B cell (primary cell): ENCODE results near the gene NUP210L. TPM values are rescaled to one million over a fixed set of nuclear protein-coding genes. Genes with fewer than 3 reads are reported as not detected.

Source experiments
- ATAC-seq: fragments of 200-7000 bp; cut with Tn5 transposase; one replicate; pipeline ENCODE4 v1.10.0; 2021; ENCODE audit warnings: low read depth, mild to moderate bottlenecking, moderate number of reproducible peaks, moderate library complexity
- CTCF ChIA-PET: fragments of 350-600 bp; sonication (Branson Sonifier 250); formaldehyde crosslinking; loops from one replicate; lab custom pipeline; 2021; ENCODE audit warnings: antibody characterized with exemption, inconsistent platforms; lab: Charles Lee
- POLR2A ChIA-PET: fragments of 350-600 bp; sonication (Branson Sonifier 250); formaldehyde crosslinking; loops from one replicate; lab custom pipeline; 2021; ENCODE audit warnings: antibody characterized with exemption; lab: Charles Lee
- DNase-seq: peaks from one replicate; pipeline ENCODE4 v3.0.0; 2013
- H2AFZ ChIP-seq: 2 replicates; pipeline ENCODE4 v1.6.1; 2012; ENCODE audit warnings: mild to moderate bottlenecking, low read depth, low read length; ENCODE audit not compliant: insufficient read depth, poor library complexity, severe bottlenecking
- H3K27ac ChIP-seq, 2 donors: 1 replicate in 1 of 2; 2 replicates in 1 of 2; pipeline ENCODE4 v1.5.1; 2012 to 2013; ENCODE audit warnings: low read length in 2 of 2, mild to moderate bottlenecking in 2 of 2, moderate library complexity in 1 of 2
- H3K27me3 ChIP-seq, 4 experiments: fragments of 200-600 bp in 1 of 4; sonication (generic) in 1 of 4; replicated peaks in 1 of 4; 1 replicate in 2 of 4; 2 replicates in 2 of 4; pipeline versions ENCODE4 v1.6.1 to v1.7.0; 2013 to 2016; ENCODE audit warnings: low read length in 3 of 4, mild to moderate bottlenecking in 2 of 4, mixed read lengths in 1 of 4, moderate library complexity in 1 of 4; ENCODE audit not compliant: insufficient read depth in 4 of 4, control insufficient read depth in 3 of 4; ENCODE audit errors: control extremely low read depth in 1 of 4
- H3K36me3 ChIP-seq, 2 experiments: replicated peaks in 1 of 2; 1 replicate in 1 of 2; 2 replicates in 1 of 2; pipeline versions ENCODE4 v1.6.1 to v1.7.1; 2013; ENCODE audit warnings: low read length in 1 of 2; ENCODE audit not compliant: insufficient read depth in 2 of 2, control insufficient read depth in 1 of 2; ENCODE audit errors: control extremely low read depth in 1 of 2, extremely low read depth in 1 of 2
- H3K4me1 ChIP-seq, 2 donors: fragments of 200-600 bp in 1 of 2; sonication (generic) in 1 of 2; 1 replicate in 1 of 2; 2 replicates in 1 of 2; pipeline versions ENCODE4 v1.5.1 to v1.6.1; 2013 to 2017; ENCODE audit warnings: low read length in 2 of 2; ENCODE audit not compliant: control insufficient read depth in 2 of 2, insufficient read depth in 2 of 2
- H3K4me2 ChIP-seq: replicated peaks from 2 replicates; pipeline ENCODE3; 2012; ENCODE audit warnings: mild to moderate bottlenecking, low read depth, low read length; ENCODE audit not compliant: poor library complexity, severe bottlenecking
- H3K4me3 ChIP-seq, 5 experiments: fragments of 200-600 bp in 1 of 5; sonication (generic) in 1 of 5; 1 replicate in 3 of 5; 2 replicates in 2 of 5; pipeline versions ENCODE4 v1.5.1 to v1.7.0; 2011 to 2016; ENCODE audit warnings: low read length in 4 of 5, mild to moderate bottlenecking in 4 of 5, low read depth in 2 of 5, control low read depth in 1 of 5, moderate library complexity in 1 of 5; ENCODE audit not compliant: insufficient read depth in 1 of 5; ENCODE audit errors: control extremely low read depth in 1 of 5, extremely low read depth in 1 of 5
- H3K79me2 ChIP-seq: fragments of 200-600 bp; sonication (generic); one replicate; pipeline ENCODE4 v1.6.0; 2016; ENCODE audit warnings: low read length; ENCODE audit not compliant: control insufficient read depth, insufficient read depth
- H3K9ac ChIP-seq: fragments of 200-600 bp; sonication (generic); 2 replicates; pipeline ENCODE4 v1.6.1; 2017; ENCODE audit warnings: mild to moderate bottlenecking, low read length, moderate library complexity
- H3K9me3 ChIP-seq, 3 donors: one replicate each; pipeline versions ENCODE4 v1.6.1 to v1.7.1; 2013; ENCODE audit warnings: low read length in 2 of 3; ENCODE audit not compliant: control insufficient read depth in 2 of 3, insufficient read depth in 1 of 3; ENCODE audit errors: control extremely low read depth in 1 of 3
- H4K20me1 ChIP-seq: 2 replicates; pipeline ENCODE4 v1.6.0; 2012; ENCODE audit warnings: mild to moderate bottlenecking, low read length; ENCODE audit not compliant: insufficient read depth, control insufficient read depth, poor library complexity, severe bottlenecking
- H3K27ac Mint-ChIP-seq: one replicate; pipeline ENCODE4 v1.8.0; 2021; ENCODE audit warnings: mixed read lengths
- H3K27me3 Mint-ChIP-seq: one replicate; pipeline ENCODE4 v1.8.0; 2021; ENCODE audit warnings: mixed read lengths
- H3K4me1 Mint-ChIP-seq: one replicate; pipeline ENCODE4 v1.8.0; 2021; ENCODE audit warnings: mixed read lengths
- H3K4me3 Mint-ChIP-seq: one replicate; pipeline ENCODE4 v1.8.0; 2021; ENCODE audit warnings: mixed read lengths
- H3K9me3 Mint-ChIP-seq: one replicate; pipeline ENCODE4 v1.8.0; 2022; ENCODE audit warnings: mixed read lengths; ENCODE audit not compliant: insufficient read depth
- CTCF ChIP-seq: fragments of 200-600 bp; IDR thresholded peaks from one replicate; pipeline ENCODE4 v1.8.0; 2022; ENCODE audit warnings: antibody characterized with exemption, mild to moderate bottlenecking
- EZH2 ChIP-seq: IDR thresholded peaks from 2 replicates; pipeline ENCODE4 v1.6.1; 2012; ENCODE audit warnings: borderline replicate concordance, low read depth, mild to moderate bottlenecking, moderate library complexity, low read length; ENCODE audit not compliant: insufficient read depth, poor library complexity, severe bottlenecking
- WGBS: methylation state at CpG from one replicate; pipeline ENCODE4 v1.1.5; 2013; ENCODE audit warnings: missing lambda C conversion rate; ENCODE audit not compliant: insufficient coverage; 5-methylcytosine and 5-hydroxymethylcytosine counted together
- intact Hi-C: fragments of 100-400 bp; cut with micrococcal nuclease; formaldehyde crosslinking; loops from one replicate; pipeline ENCODE4 v1.10.0; 2022
- polyA plus RNA-seq: library from polyadenylated mRNA; depleted of rRNA; stranded (reverse); fragments of >200 nt; gene quantifications from 2 replicates; pipeline ENCODE4 v1.2.3, GENCODE V29; 2012
- total RNA-seq, 2 donors: library from RNA; stranded (reverse); fragments of 120-200 nt in 1 of 2; gene quantifications; 1 replicate in 1 of 2; 2 replicates in 1 of 2; pipeline versions ENCODE4 v1.2.3 to v1.2.4, GENCODE V29; 2013 to 2022

Gene NUP210L
- total and polyA plus RNA-seq, 2 donors (not counting 1 experiment from before 2014, with no cell fraction given): 0.04 to 0.20 TPM

DNA sequence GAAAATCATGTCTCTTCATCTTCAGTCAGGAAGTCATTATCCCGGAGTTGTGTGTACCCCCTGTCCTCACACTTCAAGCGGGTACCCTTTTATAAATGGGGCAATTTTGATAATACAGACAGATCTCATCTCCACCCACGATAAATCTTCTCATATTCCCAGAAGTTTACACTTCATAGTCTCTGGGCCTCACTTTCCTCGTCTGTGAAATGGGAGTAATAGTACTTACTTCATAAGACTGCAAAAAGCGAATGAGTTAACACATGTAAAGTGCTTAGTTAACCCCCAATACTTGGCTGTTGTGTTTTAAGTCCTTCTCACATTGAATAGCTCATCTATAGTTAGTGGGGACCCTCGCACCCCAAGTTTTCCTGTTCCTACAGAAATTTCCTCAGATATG is 820 bp downstream of the NUP210L start:
- intact Hi-C loops: no loop called here
- Mint-ChIP-seq H3K4me3 (no peak overlapping the region), H3K4me1 (peaks cover 21% of the 10 kb centered on the region), H3K27ac (peak overlapping the region; percentile 16), H3K9me3 (no peaks in the 10 kb centered on the region), H3K27me3 (no peaks in the 10 kb centered on the region)
- WGBS: no CpG with 5 or more reads among the region's 6 CpGs
- H3K9ac ChIP-seq: no peak overlapping the region
- no peaks in the 10 kb centered on the region for H3K27me3 ChIP-seq
- H3K9me3 ChIP-seq: no peaks in the 10 kb centered on the region
- peaks cover 16% of the 10 kb centered on the region for H4K20me1 ChIP-seq
- DNase-seq (no peak), ATAC-seq (no peak)
- peak overlapping the region in 1 of 2 donors; percentile 16 for H3K27ac ChIP-seq
- H3K36me3 ChIP-seq: peaks cover 0 to 39% of the 10 kb centered on the region in 2 experiments
- H2AFZ ChIP-seq: no peak overlapping the region
- H3K4me1 ChIP-seq: peaks cover 15 to 17% of the 10 kb centered on the region in 2 donors
- TF ChIP-seq CTCF (no peak), EZH2 (no peak)
- H3K79me2 ChIP-seq: peaks cover 2% of the 10 kb centered on the region
- no peak overlapping the region for H3K4me2 ChIP-seq
- ChIA-PET POLR2A (interaction anchor here (1.2 kb wide), 1 partner anchor 24 kb away, joined by 3 read pairs; no protein-coding TSS in a partner anchor), CTCF (no interaction called here)
- no peak overlapping the region for H3K4me3 ChIP-seq

DNA sequence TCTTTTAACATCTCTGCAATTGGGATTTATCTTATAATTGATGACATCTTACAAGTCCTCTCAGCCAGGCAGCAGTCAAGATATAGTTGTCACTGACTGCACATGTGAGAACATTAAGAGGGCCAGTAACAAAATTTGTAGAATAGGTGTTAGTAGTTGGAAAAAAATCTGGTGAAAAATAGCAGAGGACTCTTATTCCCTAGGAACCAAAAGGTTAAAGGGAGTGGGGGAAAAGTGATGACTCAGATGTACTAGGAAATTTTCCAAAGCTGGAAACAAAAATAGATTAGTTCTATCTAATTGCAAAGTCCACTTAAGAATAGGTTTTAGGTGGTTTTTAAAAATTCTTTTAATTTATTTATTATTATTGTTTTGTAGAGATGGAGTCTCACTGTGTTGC is 3.6 kb downstream of the NUP210L start:
- H3K4me1 ChIP-seq: no peaks in the 10 kb centered on the region
- no peak overlapping the region for H3K4me2 ChIP-seq
- no peak for ATAC-seq
- H3K9me3 ChIP-seq: no peaks in the 10 kb centered on the region
- no peak overlapping the region for H3K9ac ChIP-seq
- Mint-ChIP-seq H3K27me3 (no peaks in the 10 kb centered on the region), H3K27ac (no peak overlapping the region), H3K4me1 (peaks cover 3% of the 10 kb centered on the region), H3K9me3 (no peaks in the 10 kb centered on the region), H3K4me3 (no peak overlapping the region)
- ChIA-PET CTCF (interaction anchor here (1.1 kb wide), 1 partner anchor 165 kb away, joined by 3 read pairs; the partner anchor contains the start of gene RAB13), POLR2A (no interaction called here)
- no peaks in the 10 kb centered on the region for H3K79me2 ChIP-seq
- no peak overlapping the region for H2AFZ ChIP-seq
- no peaks in the 10 kb centered on the region for H4K20me1 ChIP-seq
- no peak overlapping the region for H3K4me3 ChIP-seq
- H3K36me3 ChIP-seq: peaks cover 0 to 17% of the 10 kb centered on the region in 2 experiments
- no peak overlapping the region for H3K27ac ChIP-seq
- TF ChIP-seq CTCF: no peak
- TF ChIP-seq EZH2: no peak
- DNase-seq: no peak
- H3K27me3 ChIP-seq: no peaks in the 10 kb centered on the region
- intact Hi-C loops: no loop called here
